ENCODE measurements around the gene PMPCA.

PMPCA gene

GRCh38 chr9:136373300-136374182, 36.9 kb upstream of the PMPCA start, which contains the start of gene CARD9:
Gene CARD9 (minus strand): TSS chr9:136373669. CDS start chr9:136372078, 1,591 bp downstream.
- DNase-seq = peak; percentile 69

GRCh38 chr9:136374183-136374575, 36.3 kb upstream of the PMPCA start:
- DNase-seq = no peak

GRCh38 chr9:136375096-136375495, 35.4 kb upstream of the PMPCA start:
- DNase-seq = no peak

GRCh38 chr9:136376457-136376856, 34.0 kb upstream of the PMPCA start:
- no peak for DNase-seq

- no peak for DNase-seq
Measured at GRCh38 chr9:136377341-136378169, 32.9 kb upstream of the PMPCA start.

GRCh38 chr9:136378170-136379002, 32.1 kb upstream of the PMPCA start:
- DNase-seq = no peak

GRCh38 chr9:136379003-136379287, 31.5 kb upstream of the PMPCA start:
- DNase-seq = no peak

GRCh38 chr9:136379401-136379800, 31.1 kb upstream of the PMPCA start:
- no peak for DNase-seq

GRCh38 chr9:136379891-136380290, 30.6 kb upstream of the PMPCA start:
- DNase-seq = no peak

- no peak for DNase-seq
Measured at GRCh38 chr9:136380381-136380780, 30.1 kb upstream of the PMPCA start.

GRCh38 chr9:136381311-136381710, 29.1 kb upstream of the PMPCA start:
- DNase-seq = no peak

- DNase-seq = no peak
Measured at GRCh38 chr9:136381966-136382513, 28.4 kb upstream of the PMPCA start.

GRCh38 chr9:136383436-136383835, 27.0 kb upstream of the PMPCA start:
- DNase-seq = no peak

- DNase-seq = no peak
Measured at GRCh38 chr9:136385015-136385414, 25.4 kb upstream of the PMPCA start.

GRCh38 chr9:136386018-136386417, 24.4 kb upstream of the PMPCA start:
- no peak for DNase-seq

GRCh38 chr9:136387217-136387616, 23.2 kb upstream of the PMPCA start:
- DNase-seq = no peak

GRCh38 chr9:136389396-136389795, 21.1 kb upstream of the PMPCA start:
- DNase-seq = peak; percentile 70

GRCh38 chr9:136391737-136392537, 18.5 kb upstream of the PMPCA start:
- no peak for DNase-seq

- DNase-seq = no peak
Measured at GRCh38 chr9:136392538-136393449, 17.7 kb upstream of the PMPCA start.

- no peak for DNase-seq
Measured at GRCh38 chr9:136393531-136393930, 16.9 kb upstream of the PMPCA start.

Measured in hematopoietic multipotent progenitor cell treated with erythropoietin and hydrocortisone succinate and interleukin-3 and kit ligand, for 8 days (in vitro differentiated cells).